GM12872 (cell line): ENCODE results near the gene LRRC59.

Experiments used
- TF ChIP-seq, protein P1 (sequence below): IDR thresholded peaks from 3 replicates; pipeline ENCODE4 v1.5.1; 2011; ENCODE audit warnings: low read depth, mild to moderate bottlenecking, low read length, moderate library complexity; ENCODE audit not compliant: insufficient read depth

Gene LRRC59

GRCh38 chr17:50397111-50397918 lies at the start of gene LRRC59:
Gene LRRC59, minus strand, starts transcription at chr17:50397523. Its CDS starts 206 bp downstream, at chr17:50397317.
- TF ChIP-seq, protein P1, sequence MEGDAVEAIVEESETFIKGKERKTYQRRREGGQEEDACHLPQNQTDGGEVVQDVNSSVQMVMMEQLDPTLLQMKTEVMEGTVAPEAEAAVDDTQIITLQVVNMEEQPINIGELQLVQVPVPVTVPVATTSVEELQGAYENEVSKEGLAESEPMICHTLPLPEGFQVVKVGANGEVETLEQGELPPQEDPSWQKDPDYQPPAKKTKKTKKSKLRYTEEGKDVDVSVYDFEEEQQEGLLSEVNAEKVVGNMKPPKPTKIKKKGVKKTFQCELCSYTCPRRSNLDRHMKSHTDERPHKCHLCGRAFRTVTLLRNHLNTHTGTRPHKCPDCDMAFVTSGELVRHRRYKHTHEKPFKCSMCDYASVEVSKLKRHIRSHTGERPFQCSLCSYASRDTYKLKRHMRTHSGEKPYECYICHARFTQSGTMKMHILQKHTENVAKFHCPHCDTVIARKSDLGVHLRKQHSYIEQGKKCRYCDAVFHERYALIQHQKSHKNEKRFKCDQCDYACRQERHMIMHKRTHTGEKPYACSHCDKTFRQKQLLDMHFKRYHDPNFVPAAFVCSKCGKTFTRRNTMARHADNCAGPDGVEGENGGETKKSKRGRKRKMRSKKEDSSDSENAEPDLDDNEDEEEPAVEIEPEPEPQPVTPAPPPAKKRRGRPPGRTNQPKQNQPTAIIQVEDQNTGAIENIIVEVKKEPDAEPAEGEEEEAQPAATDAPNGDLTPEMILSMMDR, result peak; percentile 99

GRCh38 chr17:50445730-50446325 lies 48.5 kb upstream of the LRRC59 start:
- TF ChIP-seq, protein P1, result no peak

GRCh38 chr17:50444841-50445715 lies 47.8 kb upstream of the LRRC59 start:
- TF ChIP-seq, protein P1, result no peak

- TF ChIP-seq, protein P1, result no peak
Measured at GRCh38 chr17:50443505-50443974, 46.2 kb upstream of the LRRC59 start.

DNA sequence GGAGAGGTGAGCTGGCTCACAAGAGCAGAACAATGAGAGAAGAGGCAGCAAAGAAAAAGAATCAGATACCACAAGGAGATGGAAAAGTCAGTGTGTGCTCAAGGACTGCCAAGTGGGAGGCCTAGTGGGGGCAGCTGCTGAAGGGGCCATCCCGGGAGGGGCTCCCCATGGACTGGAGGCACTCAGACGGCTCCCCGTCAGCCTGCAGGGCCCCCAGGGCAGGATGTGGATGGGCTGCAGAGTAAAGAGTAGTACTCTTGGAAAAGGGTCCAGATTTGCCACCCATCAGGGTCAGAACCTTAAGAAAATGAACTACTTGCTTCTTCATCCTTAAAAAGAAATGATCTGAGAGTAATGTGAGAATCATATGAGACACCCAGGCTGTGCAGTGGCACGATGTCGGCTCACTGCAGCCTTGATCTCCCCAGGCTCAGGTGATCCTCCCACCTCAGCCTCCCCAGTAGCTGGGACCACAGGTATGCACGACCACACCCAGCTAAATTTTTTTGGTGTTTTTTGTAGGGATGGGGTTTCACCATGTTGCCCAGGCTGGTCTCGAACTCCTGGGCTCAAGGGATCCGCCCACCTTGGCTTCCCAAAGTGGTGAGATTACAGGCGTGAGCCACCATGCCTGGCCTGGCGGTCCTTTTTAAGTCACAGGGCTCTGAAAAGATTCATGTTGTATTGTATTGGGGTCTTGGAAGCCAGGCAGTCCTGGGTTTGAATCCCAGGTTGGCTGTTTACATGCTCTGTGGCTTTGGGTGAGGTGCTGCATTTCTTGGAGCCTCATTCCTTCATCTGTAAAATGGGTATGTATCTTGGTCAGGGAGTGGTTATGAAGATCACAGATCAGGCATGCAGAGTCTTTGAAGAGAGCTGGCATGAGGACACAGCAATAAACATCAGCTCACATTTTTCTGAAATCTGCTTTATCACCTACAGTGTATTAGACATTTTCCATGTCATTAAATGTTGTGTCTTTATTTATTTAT lies 43.8 kb upstream of the LRRC59 start:
- TF ChIP-seq, protein P1, result no peak

DNA sequence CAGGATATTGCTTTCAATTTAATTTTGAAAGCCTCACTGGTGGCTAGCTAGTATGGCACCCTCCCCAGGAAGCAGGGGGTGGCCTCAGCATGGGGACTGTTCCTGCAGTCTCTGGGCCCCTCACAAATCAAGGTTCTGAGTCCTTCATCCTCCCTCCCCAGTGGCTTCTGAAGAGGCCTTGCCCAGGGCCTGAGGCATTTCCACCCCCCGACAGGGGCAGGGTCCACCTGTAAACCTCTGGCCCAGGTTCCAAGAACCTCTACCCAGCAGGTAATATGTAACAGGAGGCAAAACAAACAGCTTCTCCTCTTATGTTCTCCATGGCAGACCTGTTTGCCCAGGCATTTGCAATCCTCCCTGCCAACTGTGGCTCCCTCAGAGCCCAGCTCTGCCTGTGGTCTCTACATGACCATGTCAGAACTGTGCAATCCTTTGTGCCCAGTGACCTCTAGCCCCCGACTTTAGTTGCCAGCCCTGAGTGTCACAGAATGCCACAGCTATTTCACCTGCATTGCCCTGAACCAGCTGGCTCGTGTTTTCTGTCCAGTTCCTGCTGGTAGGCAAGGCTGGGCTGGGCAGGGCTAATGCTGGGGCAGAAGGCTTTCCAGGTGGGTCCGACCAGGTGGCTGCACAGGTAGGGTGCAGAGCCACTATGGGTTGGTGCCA lies 43.0 kb upstream of the LRRC59 start:
- TF ChIP-seq, protein P1, result no peak
